ENCODE measurements around the gene CPT1B. TPM values are rescaled to one million over a fixed set of nuclear protein-coding genes. Genes with fewer than 3 reads are reported as not detected.

Gene CPT1B
- total RNA-seq, 1 donor from 2014 or later: not detected

DNA sequence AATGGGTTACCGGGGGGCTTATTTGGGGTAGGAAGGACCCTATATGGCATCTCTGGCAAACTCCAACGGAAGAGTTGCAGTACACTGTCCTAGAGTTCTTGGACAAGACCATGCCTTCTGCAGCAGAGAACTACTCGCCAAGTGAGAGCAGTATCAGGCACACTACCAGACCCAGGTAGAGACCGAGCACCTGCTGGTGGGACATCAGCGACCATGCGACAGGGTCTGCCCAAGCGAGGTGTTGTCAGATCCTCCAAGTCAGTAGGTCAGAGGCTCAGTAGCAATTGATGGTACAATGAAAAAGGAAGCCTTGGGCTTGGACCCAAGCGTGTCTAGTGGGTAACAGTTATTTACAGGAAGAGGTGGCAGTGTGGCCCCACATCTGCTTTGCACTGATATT, 7.6 kb upstream of the CPT1B start:
- no peak for DNase-seq (ENCODE audit: low spot score)

GRCh38 chr22:50585238-50585637, 7.0 kb upstream of the CPT1B start:
- DNase-seq (ENCODE audit: low spot score): no peak

- no peak for DNase-seq (ENCODE audit: low spot score)
These were observed 6.2 kb upstream of the CPT1B start for GRCh38 chr22:50584106-50585096.

DNA sequence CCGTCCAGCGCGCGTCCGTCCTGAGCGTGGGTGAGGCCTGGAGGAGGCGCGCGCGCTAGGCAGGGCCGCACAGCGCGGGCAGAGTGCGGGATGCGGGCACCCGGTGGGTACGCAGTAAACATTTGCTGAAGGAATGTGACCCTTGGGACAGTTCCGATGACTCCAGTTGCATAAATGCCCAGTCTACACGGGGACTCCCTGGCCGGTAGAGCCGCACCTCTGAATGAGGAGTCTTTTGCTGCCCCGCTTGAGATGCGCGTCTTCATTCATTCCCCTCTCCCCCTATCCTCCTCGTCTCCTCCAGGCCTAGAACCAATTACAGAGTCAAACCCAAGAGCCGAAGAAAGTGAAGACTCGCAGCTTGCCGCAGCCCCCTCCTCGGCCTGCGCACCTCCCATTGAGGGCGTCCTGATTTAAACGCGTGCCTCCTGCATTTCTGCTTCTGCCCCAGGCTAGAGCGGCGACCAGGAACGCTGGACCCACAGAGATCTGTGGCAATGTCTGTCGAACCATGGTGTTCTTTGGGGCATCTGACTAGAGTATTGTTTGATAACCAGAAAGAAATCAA, 5.2 kb upstream of the CPT1B start:
- DNase-seq (ENCODE audit: low spot score): no peak

DNA sequence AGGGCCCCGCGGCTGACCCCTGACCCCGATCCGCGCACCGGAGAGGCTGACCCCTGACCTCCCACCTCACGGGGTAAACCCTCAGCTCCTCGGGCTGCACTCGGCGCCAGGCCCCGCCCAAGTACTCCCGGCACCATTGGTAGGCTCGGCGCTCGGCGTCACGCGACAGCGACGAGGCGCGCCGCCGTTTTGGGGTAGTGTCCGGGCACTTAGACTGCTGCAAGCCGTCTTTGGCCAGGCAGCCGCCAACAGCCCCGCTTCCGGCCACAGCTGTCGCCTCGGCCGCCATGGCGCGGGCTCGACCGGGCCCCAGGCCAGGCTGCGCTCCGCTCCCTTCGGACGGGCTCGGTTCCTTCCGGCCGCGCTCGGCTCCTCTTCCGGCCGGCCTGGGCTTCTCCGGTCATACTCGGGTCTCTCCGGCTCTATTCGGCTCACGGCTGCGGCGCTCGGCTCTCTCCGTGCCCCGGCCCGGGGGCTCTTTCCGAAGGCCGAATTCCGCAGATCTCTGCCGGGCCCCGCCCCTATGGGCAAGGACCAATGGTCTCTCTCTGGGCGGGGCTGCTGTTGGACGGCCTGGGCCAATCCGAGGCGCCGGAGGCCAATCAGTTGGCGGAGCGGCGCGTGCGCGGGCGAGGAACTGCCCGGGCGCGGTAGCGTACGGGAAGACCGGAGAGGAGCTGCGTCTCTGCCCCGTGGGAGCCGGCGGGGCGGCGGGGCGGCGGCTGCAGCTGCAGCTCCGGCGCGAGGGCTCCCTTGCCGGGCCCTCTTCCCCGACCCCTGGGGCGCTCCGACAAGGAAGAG, 4.5 kb upstream of the CPT1B start, which contains the start of gene CHKB:
TSS of gene CHKB (minus strand) at position 357 of the 801 bp plus-strand sequence. CDS start at position 289, 68 bp downstream.
- peak; percentile 99 for DNase-seq (ENCODE audit: low spot score)

DNA sequence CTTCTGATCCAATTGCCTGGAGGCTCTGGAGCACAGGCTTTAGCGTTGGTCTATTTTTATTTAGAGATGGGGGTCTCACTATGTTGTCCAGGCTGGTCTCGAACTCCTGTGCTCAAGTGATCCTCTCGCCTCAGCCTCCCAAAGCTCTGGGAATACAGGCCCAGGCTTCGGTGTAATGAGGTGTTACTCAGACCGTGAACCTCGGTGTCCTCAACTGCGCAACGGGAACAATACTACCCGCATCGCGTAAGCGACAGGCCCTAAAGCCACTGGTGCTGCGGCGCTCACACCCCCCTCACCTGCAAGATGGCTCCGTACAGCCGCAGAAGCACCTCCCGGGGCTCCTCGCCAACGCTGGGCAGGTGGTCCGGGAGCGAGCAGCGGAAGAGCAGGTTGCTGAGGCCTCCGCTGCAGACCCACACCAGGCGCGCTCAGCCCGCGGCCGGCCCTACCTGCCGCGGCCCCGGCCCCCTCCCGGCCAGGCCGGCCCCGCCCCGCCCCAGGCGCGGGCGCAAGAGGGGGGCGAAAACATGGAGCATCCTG, 3.8 kb upstream of the CPT1B start:
- DNase-seq (ENCODE audit: low spot score): no peak

GRCh38 chr22:50581031-50581949, 3.1 kb upstream of the CPT1B start:
- DNase-seq (ENCODE audit: low spot score): no peak

DNA sequence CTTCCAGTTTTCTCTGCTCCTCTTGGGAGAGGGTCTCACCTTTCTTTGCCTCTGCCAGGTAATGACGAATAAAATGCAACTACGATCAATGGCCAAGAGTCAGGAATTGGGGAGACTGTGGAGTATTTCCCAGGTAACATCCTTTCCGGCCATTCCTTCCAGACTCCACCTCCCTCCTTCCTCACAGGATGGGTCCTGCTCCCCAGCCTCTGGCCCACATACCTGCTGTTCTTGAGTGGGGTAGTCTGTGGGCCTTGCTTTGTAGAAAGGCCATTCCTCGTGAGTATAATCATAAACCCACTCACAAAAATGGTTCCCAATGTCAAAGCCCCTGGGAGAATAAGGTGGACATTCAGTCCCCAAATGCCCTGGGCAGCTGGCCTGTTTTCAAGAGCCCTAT, 1.5 kb upstream of the CPT1B start:
- no peak for DNase-seq (ENCODE audit: low spot score)

DNA sequence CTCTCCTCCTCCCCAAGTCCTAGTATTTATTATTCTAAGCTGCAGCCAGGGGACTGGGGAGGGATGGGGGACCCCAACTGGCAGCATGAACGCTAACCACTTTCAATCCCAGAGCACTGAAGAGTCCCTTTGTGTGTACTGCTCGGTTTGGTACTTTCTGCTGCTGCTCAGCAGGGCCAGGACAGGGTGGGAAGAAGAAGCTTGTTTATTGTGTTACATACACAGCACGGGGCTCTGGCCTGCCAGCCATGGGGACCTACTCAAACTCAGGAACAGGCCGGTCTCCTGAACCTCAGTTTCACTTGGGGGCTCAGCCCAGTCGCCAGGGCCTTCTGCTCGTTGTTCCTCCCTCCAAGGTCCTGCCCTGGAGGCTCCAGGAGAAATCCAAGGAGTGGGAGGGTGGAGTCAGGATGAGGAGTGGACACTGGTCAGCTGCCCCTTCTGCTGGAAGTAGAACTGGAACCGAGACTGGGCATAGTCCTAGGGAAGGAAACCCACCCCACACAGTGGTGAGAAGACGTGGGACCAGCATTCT, 616 bp upstream of the CPT1B start:
- no peak for DNase-seq (ENCODE audit: low spot score)

GRCh38 chr22:50577697-50577986, 585 bp downstream of the CPT1B start:
- no peak for DNase-seq (ENCODE audit: low spot score)

- no peak for DNase-seq (ENCODE audit: low spot score)
These were observed 1.2 kb downstream of the CPT1B start for GRCh38 chr22:50576806-50577696.

GRCh38 chr22:50576070-50576469, 2.2 kb downstream of the CPT1B start:
- DNase-seq (ENCODE audit: low spot score): no peak

- no peak for DNase-seq (ENCODE audit: low spot score)
These were observed 2.7 kb downstream of the CPT1B start for GRCh38 chr22:50575426-50575941.

GRCh38 chr22:50574383-50574755, 3.9 kb downstream of the CPT1B start:
- no peak for DNase-seq (ENCODE audit: low spot score)

DNA sequence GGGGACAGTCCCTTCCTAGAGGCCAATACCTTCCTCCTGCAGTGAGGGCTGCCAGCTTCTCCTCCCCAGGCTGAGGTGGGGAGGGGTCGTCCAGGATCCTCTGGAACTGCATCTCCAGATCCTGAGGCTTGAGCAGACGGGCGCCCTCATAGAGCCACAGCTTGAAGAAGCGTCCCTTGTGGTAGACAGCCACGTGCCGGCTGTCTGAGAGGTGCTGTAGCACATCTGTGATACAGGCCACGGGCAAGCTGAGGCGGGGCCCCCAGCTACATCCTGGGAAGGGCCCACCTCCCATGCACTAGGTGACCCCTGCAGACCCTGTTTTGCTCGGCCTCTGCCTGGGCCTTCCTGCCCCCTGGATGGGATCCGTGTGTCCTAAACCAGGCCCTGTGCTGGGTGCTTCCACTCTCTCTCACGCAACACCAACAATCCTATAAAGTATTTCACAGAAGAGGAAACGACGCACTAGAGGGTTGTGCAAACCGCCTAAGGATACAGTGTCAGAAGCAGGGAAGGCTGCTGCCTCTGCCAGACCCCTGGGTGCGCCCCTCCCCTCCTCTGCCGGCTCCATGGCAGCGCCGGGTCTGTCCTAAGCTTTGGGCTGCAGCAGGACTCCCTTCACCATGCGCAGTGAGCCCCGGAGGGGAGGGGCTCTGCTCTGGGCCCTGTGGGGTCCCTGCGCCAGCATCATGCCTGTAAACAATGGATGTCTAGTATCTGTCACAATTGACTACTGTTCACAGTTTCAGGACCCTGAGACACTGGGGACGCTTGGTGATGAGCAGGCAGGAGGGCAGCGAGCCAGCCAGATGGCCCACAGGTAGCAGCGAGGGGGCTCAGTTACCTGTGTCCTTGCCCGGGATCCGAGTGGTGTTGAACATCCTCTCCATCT, 4.5 kb downstream of the CPT1B start:
- DNase-seq (ENCODE audit: low spot score): no peak

DNA sequence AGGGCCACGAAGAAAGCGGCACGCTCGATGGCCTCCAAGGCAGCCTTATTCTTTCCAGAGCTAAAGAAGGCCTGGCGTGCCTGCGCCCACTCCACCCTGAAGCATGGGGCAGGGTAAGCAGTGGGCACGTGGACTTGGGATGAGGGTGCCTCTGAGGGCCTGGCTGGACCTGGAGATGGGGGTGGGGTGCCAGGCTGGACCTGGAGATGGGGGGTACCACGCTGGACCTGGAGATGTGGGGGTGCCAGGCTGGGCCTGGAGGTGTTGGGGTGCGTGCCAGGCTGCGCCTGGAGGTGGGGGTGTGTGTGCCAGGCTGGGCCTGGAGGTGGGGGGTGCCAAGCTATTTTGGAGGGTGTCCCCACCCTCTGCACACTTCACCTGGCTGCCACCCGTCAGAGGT, 5.3 kb downstream of the CPT1B start:
- DNase-seq (ENCODE audit: low spot score): no peak

DNA sequence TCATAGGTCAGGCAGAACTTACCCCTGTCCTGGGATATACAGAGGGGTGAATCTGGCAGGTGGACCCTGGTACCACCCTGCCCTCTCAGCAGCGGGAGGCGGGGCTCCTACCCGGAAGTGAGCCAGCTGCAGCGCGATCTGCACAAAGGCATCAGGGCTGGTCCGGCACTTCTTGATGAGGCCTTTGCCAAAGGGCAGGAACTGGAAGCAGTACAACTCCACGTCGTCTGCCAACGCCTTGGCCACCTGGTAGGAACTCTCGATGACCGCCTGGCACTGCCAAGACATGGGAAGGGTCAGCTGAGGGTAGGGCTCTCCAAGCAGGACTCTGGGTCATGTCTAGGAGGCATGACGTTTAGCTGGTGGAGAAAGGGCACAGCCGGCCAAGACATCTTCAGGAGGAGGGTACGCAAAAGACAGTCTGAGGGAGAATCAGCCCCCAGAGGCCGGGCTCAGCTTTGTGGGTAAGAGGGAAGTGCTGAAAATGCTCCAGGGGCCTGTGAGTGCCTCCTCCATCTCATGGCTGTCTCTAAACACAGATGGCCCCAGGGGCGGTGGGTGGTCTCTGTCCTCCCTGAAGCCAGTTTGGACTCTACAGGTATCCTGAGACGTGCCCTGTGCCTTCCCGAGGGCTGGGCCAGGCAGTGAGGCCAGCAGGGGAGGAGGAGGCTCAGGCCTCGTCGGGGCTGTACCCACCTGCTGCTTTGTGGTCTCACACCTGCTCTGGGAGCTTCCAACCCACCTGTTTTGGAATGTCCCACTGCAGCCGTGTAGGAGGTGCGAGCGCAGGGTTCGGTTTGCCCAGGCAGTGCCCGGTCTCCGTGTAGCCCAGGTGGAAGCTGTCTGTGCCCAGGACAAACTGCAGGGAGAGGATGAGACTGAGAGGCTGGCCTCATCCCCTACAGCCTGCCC, 6.7 kb downstream of the CPT1B start:
- no peak for DNase-seq (ENCODE audit: low spot score)
